Colonic mucosa (tissue), 4 donors: ENCODE data around the gene PTPRN2. TPM values are rescaled to one million over a fixed set of nuclear protein-coding genes. Genes with fewer than 3 reads are reported as not detected.
"Not testable (repeated sequence)": the region's sequence is repeated elsewhere in the genome, so short reads cannot be mapped to it uniquely, and the experiment has no call there.

Source experiments
- DNase-seq: peaks from one replicate; pipeline ENCODE4 v3.0.0-alpha.2; 2020
- H3K27ac ChIP-seq: fragments of 200-600 bp; one replicate; pipeline ENCODE4 v1.8.0; 2021
- H3K27me3 ChIP-seq: fragments of 200-600 bp; one replicate; pipeline ENCODE4 v1.8.0; 2021
- H3K36me3 ChIP-seq: fragments of 200-600 bp; one replicate; pipeline ENCODE4 v1.8.0; 2021
- H3K4me1 ChIP-seq: fragments of 200-600 bp; one replicate; pipeline ENCODE4 v1.8.0; 2021; ENCODE audit warnings: mild to moderate bottlenecking
- H3K4me3 ChIP-seq: fragments of 200-600 bp; one replicate; pipeline ENCODE4 v1.8.0; 2021
- H3K9ac ChIP-seq, 2 donors: one replicate each; pipeline ENCODE4 v1.7.0; 2013; ENCODE audit warnings: control low read depth in 2 of 2, low read depth in 2 of 2, low read length in 2 of 2
- H3K9me3 ChIP-seq: fragments of 200-600 bp; one replicate; pipeline ENCODE4 v1.8.0; 2021
- intact Hi-C: fragments of 100-400 bp; cut with DNase I; formaldehyde crosslinking; loops from one replicate; pipeline ENCODE4 v1.14.1; 2022
- total RNA-seq, 2 donors: library from RNA; stranded (reverse); fragmentation: NEBNext Ultra II Directional in 1 of 2; extraction: Animal tissue kit (Norgen Biotek cat#: 25700) in 1 of 2; gene quantifications; one replicate each; pipeline ENCODE4 v1.2.1, GENCODE V29; 2021
- TF ChIP-seq, protein P1 (sequence below): fragments of 200-600 bp; IDR thresholded peaks from one replicate; pipeline ENCODE4 v1.8.0; 2022; ENCODE audit warnings: antibody characterized with exemption, mild to moderate bottlenecking
- donor health status: healthy.
- donor health status: DM: no; HTN: no; CAD: no.
- donor health status: DM: no; HTN: no; CAD: no.

PTPRN2 gene
- total RNA-seq, 2 donors from 2014 or later, result 14.7 to 21.6 TPM

DNA sequence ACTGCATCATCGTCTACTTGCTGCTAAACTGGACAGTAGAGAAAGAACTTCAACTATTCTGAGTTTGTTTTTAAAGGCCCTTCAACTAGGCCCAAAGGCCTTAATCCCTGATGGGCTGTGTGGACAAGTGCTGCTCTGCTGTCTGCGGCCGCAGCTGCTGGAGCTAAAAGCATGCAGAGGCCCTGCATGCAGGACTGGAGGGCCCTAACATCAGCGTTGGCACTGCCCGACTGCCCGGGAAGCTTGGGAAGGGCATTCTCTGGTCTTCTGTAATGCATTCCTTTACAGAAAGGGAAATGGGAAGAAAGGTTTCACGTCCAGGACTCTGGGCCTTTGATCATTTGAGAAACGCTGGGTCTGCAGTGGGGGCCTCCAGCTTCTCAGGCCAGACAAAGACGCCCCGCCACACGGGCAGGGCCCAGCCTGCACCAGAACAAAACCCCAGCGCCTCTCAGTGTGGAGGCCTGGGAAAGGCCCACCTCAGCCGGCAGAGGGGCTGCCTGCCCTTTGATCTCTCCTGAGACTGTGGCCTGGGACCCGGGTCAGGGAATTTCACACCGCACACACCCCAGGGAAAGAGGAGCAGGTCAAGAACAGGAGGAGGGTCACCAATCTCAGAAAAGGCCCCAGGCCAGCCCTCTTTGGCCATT lies 1021.5 kb downstream of the PTPRN2 start:
- TF ChIP-seq, protein P1, sequence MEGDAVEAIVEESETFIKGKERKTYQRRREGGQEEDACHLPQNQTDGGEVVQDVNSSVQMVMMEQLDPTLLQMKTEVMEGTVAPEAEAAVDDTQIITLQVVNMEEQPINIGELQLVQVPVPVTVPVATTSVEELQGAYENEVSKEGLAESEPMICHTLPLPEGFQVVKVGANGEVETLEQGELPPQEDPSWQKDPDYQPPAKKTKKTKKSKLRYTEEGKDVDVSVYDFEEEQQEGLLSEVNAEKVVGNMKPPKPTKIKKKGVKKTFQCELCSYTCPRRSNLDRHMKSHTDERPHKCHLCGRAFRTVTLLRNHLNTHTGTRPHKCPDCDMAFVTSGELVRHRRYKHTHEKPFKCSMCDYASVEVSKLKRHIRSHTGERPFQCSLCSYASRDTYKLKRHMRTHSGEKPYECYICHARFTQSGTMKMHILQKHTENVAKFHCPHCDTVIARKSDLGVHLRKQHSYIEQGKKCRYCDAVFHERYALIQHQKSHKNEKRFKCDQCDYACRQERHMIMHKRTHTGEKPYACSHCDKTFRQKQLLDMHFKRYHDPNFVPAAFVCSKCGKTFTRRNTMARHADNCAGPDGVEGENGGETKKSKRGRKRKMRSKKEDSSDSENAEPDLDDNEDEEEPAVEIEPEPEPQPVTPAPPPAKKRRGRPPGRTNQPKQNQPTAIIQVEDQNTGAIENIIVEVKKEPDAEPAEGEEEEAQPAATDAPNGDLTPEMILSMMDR, result no peak
- H3K27ac ChIP-seq, result no peak overlapping the region
- no peaks in the 10 kb centered on the region for H3K36me3 ChIP-seq
- no peak for DNase-seq
- H3K27me3 ChIP-seq, result no peaks in the 10 kb centered on the region
- H3K4me1 ChIP-seq, result no peaks in the 10 kb centered on the region
- no peak overlapping the region for H3K9ac ChIP-seq
- intact Hi-C loops, result no loop called here
- no peak overlapping the region for H3K4me3 ChIP-seq
- H3K9me3 ChIP-seq, result no peaks in the 10 kb centered on the region

DNA sequence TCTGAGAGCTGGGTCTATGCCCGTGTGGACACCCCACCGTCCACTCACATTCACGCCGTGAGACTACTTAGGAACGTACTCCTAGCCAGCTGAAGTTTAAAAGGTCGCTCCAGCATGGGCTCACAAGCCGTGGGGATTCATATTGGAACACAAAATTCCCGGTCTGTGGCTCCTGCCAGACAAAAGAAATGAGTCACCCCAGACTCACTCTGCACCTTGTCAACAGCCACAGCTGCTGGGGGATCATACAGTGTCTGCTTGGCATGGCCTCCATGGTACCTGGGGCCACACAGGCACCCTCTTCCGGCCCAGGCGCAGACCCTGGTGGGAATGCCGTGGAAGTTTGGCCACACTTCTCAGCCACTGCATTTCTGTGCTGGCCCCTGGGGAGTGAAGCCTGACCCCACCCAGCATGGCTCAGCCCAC lies 1022.4 kb downstream of the PTPRN2 start:
- no peaks in the 10 kb centered on the region for H3K4me1 ChIP-seq
- no peaks in the 10 kb centered on the region for H3K27me3 ChIP-seq
- no peak for DNase-seq
- no peak overlapping the region for H3K27ac ChIP-seq
- TF ChIP-seq, protein P1, result no peak
- no peak overlapping the region for H3K9ac ChIP-seq
- H3K4me3 ChIP-seq, result no peak overlapping the region
- H3K36me3 ChIP-seq, result no peaks in the 10 kb centered on the region
- H3K9me3 ChIP-seq, result no peaks in the 10 kb centered on the region
- intact Hi-C loops, result no loop called here

DNA sequence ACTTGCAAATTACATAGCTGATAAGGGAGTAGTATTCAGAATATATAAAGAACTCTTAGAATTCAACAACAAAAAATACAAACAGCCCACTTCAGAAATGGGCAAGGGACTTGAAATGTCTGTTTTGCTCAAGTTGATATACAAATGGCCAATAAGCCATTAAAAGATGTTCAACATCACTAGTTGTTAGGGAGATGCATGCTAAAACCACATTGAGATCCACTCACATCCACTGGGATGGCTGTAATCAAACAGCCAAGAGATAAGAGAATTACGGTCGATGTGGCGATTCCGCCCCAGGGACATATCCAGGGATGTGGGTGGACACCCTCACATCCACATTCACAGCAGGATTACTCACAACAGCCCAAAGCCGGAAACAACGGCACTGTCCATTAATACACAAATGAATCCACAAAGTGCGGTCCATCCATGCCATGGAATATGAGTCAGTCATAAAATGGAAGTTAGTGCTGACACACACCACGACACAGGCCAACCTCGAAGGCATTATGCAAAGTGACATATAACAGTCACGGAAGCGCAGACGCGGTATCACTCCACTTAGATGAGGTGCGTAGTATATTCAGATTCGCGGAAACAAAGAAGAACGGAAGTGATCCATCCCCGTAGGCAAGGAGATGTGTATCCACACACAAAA lies 1023.0 kb downstream of the PTPRN2 start:
- H3K9me3 ChIP-seq, result no peaks in the 10 kb centered on the region
- TF ChIP-seq, protein P1, result no peak
- H3K27me3 ChIP-seq, result no peaks in the 10 kb centered on the region
- no peaks in the 10 kb centered on the region for H3K36me3 ChIP-seq
- no peak for DNase-seq
- H3K4me3 ChIP-seq, result no peak overlapping the region
- intact Hi-C loops, result no loop called here
- no peak overlapping the region for H3K9ac ChIP-seq
- no peak overlapping the region for H3K27ac ChIP-seq
- no peaks in the 10 kb centered on the region for H3K4me1 ChIP-seq

DNA sequence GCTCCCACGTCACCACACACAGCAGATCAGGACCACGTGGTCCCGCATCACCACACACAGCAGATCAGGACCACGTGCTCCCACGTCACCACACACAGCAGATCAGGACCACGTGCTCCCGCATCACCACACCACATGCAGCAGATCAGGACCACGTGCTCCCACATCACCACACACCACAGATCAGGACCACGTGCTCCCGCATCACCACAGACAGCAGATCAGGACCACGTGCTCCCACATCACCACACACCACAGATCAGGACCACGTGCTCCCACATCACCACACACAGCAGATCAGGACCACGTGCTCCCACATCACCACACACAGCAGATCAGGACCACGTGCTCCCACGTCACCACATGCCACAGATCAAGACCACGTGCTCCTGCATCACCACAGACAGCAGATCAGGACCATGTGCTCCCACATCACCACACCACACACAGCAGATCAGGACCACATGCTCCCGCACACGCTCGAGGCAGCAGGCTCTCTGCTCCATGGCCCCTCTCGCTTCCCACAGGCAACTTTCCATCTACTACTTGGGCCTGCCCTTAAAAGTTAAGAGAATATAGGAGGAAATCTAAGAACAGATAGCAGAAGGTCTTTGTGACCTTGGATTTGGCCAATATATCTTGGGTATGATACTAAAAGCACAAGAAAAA lies 1024.0 kb downstream of the PTPRN2 start:
- H3K36me3 ChIP-seq, H3K9ac ChIP-seq, H3K4me3 ChIP-seq, H3K27ac ChIP-seq, intact Hi-C loops, DNase-seq, H3K4me1 ChIP-seq, H3K27me3 ChIP-seq, H3K9me3 ChIP-seq: not testable (repeated sequence)

DNA sequence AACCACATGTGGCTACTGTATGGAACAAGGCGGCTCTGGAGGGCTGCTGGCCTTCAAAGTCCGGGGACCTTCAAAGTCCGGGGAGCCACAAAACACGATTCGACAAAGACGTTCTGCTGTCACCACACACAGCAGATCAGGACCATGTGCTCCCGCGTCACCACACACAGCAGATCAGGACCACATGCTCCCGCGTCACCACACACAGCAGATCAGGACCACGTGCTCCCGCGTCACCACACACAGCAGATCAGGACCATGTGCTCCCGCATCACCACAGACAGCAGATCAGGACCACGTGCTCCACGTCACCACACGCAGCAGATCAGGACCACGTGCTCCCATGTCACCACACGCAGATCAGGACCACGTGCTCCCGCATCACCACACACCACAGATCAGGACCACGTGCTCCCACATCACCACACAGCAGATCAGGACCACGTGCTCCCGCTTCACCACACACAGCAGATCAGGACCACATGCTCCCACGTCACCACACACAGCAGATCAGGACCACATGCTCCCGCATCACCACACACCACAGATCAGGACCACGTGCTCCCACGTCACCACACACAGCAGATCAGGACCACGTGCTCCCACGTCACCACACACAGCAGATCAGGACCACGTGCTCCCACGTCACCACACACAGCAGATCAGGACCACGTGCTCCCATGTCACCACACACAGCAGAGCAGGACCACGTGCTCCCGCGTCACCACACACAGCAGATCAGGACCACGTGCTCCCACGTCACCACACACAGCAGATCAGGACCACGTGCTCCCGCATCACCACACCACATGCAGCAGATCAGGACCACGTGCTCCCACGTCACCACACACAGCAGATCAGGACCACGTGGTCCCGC lies 1024.9 kb downstream of the PTPRN2 start:
- H3K27me3 ChIP-seq, H3K27ac ChIP-seq, H3K4me1 ChIP-seq, H3K4me3 ChIP-seq, H3K36me3 ChIP-seq, intact Hi-C loops, H3K9ac ChIP-seq, DNase-seq, H3K9me3 ChIP-seq: not testable (repeated sequence)

DNA sequence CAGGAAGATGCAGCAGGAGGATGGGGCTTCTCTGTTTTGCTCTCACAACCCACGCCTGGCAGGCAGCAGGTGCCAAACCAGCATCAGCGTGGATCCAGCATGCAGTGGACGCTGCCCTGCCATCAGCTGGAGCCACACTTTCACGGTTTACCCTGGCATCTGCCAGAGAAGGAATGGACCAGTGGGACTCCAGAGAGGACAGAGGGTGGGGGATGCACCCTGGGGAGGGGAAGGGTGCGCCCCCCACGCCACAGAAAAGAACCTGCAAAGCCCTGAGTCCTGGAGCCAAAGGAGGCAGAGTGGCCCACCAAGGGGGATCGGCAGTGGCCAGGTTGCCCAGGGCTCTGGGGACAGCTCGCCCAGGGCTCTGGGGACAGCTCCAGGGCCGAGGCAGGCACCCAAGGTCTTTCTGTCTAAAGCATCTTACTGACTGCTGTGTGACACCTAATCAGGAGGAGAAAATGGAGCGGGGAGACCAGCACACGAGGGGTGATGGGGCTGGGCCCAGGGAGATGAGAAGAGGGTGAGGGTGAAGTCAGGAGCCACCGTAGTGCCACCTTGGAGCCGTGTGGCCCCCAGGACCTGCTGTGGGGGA lies 1025.7 kb downstream of the PTPRN2 start:
- DNase-seq, result no peak
- no peak overlapping the region for H3K27ac ChIP-seq
- no peak overlapping the region for H3K4me3 ChIP-seq
- no peaks in the 10 kb centered on the region for H3K36me3 ChIP-seq
- TF ChIP-seq, protein P1, result no peak
- no peaks in the 10 kb centered on the region for H3K4me1 ChIP-seq
- no peaks in the 10 kb centered on the region for H3K9me3 ChIP-seq
- no peaks in the 10 kb centered on the region for H3K27me3 ChIP-seq
- H3K9ac ChIP-seq, result no peak overlapping the region
- intact Hi-C loops, result no loop called here
